ENCODE results near the gene ZNF217. TPM values are rescaled to one million over a fixed set of nuclear protein-coding genes. Genes with fewer than 3 reads are reported as not detected.
"Not testable (repeated sequence)": the region's sequence is repeated elsewhere in the genome, so short reads cannot be mapped to it uniquely, and the experiment has no call there.

Gene ZNF217
- total RNA-seq, 1 experiment from 2014 or later: 27.0 TPM

GRCh38 chr20:53595018-53595378, 1.4 kb upstream of the ZNF217 start:
- intact Hi-C loops (cut with micrococcal nuclease; ENCODE audit: unreplicated experiment): loop anchor here (5.0 to 10.0 kb wide), 3 partner anchors 82 to 232 kb away; no protein-coding TSS in a partner anchor
- POLR2A ChIA-PET (ENCODE audit: low non-redundant PET): interaction anchor here (0.7 kb wide), 1 partner anchor 186 kb away, joined by 22 read pairs; no protein-coding TSS in a partner anchor

GRCh38 chr20:53594068-53595017, 704 bp upstream of the ZNF217 start:
- no peaks in the 10 kb centered on the region for H3K27me3 ChIP-seq (replicated peaks; ENCODE audit: insufficient read depth, low read depth, low read length, poor library complexity)
- POLR2A ChIA-PET (ENCODE audit: low non-redundant PET): interaction anchor here (0.7 kb wide), 1 partner anchor 186 kb away, joined by 22 read pairs; no protein-coding TSS in a partner anchor
- no peaks in the 10 kb centered on the region for H3K9me3 ChIP-seq (ENCODE audit: low read depth, low read length, poor library complexity, severe bottlenecking)
- DNase-seq (ENCODE audit: low spot score): peak; percentile 93
- H3K27ac ChIP-seq (ENCODE audit: low read depth, low read length, poor library complexity, severe bottlenecking): peak overlapping the region; percentile 86
- H3K4me1 ChIP-seq (ENCODE audit: insufficient read depth, low read length, poor library complexity, severe bottlenecking): peaks cover 47% of the 10 kb centered on the region
- no TSS peak for BruUV-seq (replicated peaks)
- no peaks in the 10 kb centered on the region for H3K36me3 ChIP-seq (ENCODE audit: insufficient read depth, low read length, poor library complexity, severe bottlenecking)
- intact Hi-C loops (cut with micrococcal nuclease; ENCODE audit: unreplicated experiment): loop anchor here (5.0 to 10.0 kb wide), 4 partner anchors 83 to 323 kb away; no protein-coding TSS in a partner anchor
- no peak for TF ChIP-seq CTCF (conservative IDR thresholded peaks at IDR 0.05; ENCODE audit: low read depth, low read length)
- no peak for TF ChIP-seq EZH2 (IDR thresholded peaks at IDR 0.05; ENCODE audit: borderline replicate concordance, low read depth, low read length, poor library complexity, severe bottlenecking)
- peak overlapping the region; percentile 79 for H3K4me3 ChIP-seq (ENCODE audit: low read depth, low read length, poor library complexity, severe bottlenecking)
- CTCF ChIA-PET: interaction anchor here (0.7 kb wide), 1 partner anchor 29 kb away, joined by 5 read pairs; no protein-coding TSS in a partner anchor

More at GRCh38 chr20:53595018-53595378, 1.4 kb upstream of the ZNF217 start:
- Histone ChIP-seq H3K4me1 (ENCODE audit: insufficient read depth, low read length, poor library complexity, severe bottlenecking) (peaks cover 47% of the 10 kb centered on the region), H3K27ac (ENCODE audit: low read depth, low read length, poor library complexity, severe bottlenecking) (peak overlapping the region; percentile 86), H3K4me3 (ENCODE audit: low read depth, low read length, poor library complexity, severe bottlenecking) (peak overlapping the region; percentile 79), H3K27me3 (replicated peaks; ENCODE audit: insufficient read depth, low read depth, low read length, poor library complexity) (no peaks in the 10 kb centered on the region), H3K36me3 (ENCODE audit: insufficient read depth, low read length, poor library complexity, severe bottlenecking) (no peaks in the 10 kb centered on the region), H3K9me3 (ENCODE audit: low read depth, low read length, poor library complexity, severe bottlenecking) (no peaks in the 10 kb centered on the region)
- CTCF ChIA-PET: interaction anchor here (0.7 kb wide), 1 partner anchor 29 kb away, joined by 5 read pairs; no protein-coding TSS in a partner anchor
- TF ChIP-seq EZH2 (IDR thresholded peaks at IDR 0.05; ENCODE audit: borderline replicate concordance, low read depth, low read length, poor library complexity, severe bottlenecking) (no peak), CTCF (conservative IDR thresholded peaks at IDR 0.05; ENCODE audit: low read depth, low read length) (no peak)
- no peak for DNase-seq (ENCODE audit: low spot score)
- BruUV-seq (replicated peaks): TSS peak; percentile 81

- intact Hi-C loops (cut with micrococcal nuclease; ENCODE audit: unreplicated experiment): loop anchor here (5.0 to 10.0 kb wide), 2 partner anchors 162 to 324 kb away; no protein-coding TSS in a partner anchor
- peak; percentile 32 for DNase-seq (ENCODE audit: low spot score)
- no peaks in the 10 kb centered on the region for H3K9me3 ChIP-seq (ENCODE audit: low read depth, low read length, poor library complexity, severe bottlenecking)
- peak overlapping the region; percentile 79 for H3K27ac ChIP-seq (ENCODE audit: low read depth, low read length, poor library complexity, severe bottlenecking)
- no peaks in the 10 kb centered on the region for H3K36me3 ChIP-seq (ENCODE audit: insufficient read depth, low read length, poor library complexity, severe bottlenecking)
- H3K4me1 ChIP-seq (ENCODE audit: insufficient read depth, low read length, poor library complexity, severe bottlenecking): peaks cover 44% of the 10 kb centered on the region
- peak overlapping the region; percentile 79 for H3K4me3 ChIP-seq (ENCODE audit: low read depth, low read length, poor library complexity, severe bottlenecking)
- BruUV-seq (replicated peaks): no TSS peak
- no peaks in the 10 kb centered on the region for H3K27me3 ChIP-seq (replicated peaks; ENCODE audit: insufficient read depth, low read depth, low read length, poor library complexity)
- TF ChIP-seq CTCF (conservative IDR thresholded peaks at IDR 0.05; ENCODE audit: low read depth, low read length) (no peak), EZH2 (IDR thresholded peaks at IDR 0.05; ENCODE audit: borderline replicate concordance, low read depth, low read length, poor library complexity, severe bottlenecking) (no peak)
- POLR2A ChIA-PET (ENCODE audit: low non-redundant PET): no interaction called here
- CTCF ChIA-PET: no interaction called here
Measured at GRCh38 chr20:53592992-53593465, 610 bp downstream of the ZNF217 start.

GRCh38 chr20:53592454-53592991, 1.1 kb downstream of the ZNF217 start:
- intact Hi-C loops (cut with micrococcal nuclease; ENCODE audit: unreplicated experiment): loop anchor here (5.0 to 10.0 kb wide), 2 partner anchors 162 to 325 kb away; no protein-coding TSS in a partner anchor
- peak overlapping the region; percentile 79 for H3K4me3 ChIP-seq (ENCODE audit: low read depth, low read length, poor library complexity, severe bottlenecking)
- H3K4me1 ChIP-seq (ENCODE audit: insufficient read depth, low read length, poor library complexity, severe bottlenecking): peaks cover 39% of the 10 kb centered on the region
- H3K9me3 ChIP-seq (ENCODE audit: low read depth, low read length, poor library complexity, severe bottlenecking); BruUV-seq (replicated peaks); H3K27me3 ChIP-seq (replicated peaks; ENCODE audit: insufficient read depth, low read depth, low read length, poor library complexity); CTCF ChIA-PET; H3K27ac ChIP-seq (ENCODE audit: low read depth, low read length, poor library complexity, severe bottlenecking); H3K36me3 ChIP-seq (ENCODE audit: insufficient read depth, low read length, poor library complexity, severe bottlenecking); POLR2A ChIA-PET (ENCODE audit: low non-redundant PET): not testable (repeated sequence)
- peak; percentile 45 for DNase-seq (ENCODE audit: low spot score)

Measured in A673 (cell line).